Keratinocyte (primary cell): ENCODE data around the gene GDA. TPM values are rescaled to one million over a fixed set of nuclear protein-coding genes. Genes with fewer than 3 reads are reported as not detected.

Source experiments
- DNase-seq: peaks from one replicate; pipeline ENCODE4 v3.0.0-alpha.2; 2011; ENCODE audit warnings: low read depth, missing footprints, low spot score
- FAIRE-seq: peaks from 2 replicates; lab custom pipeline; 2011; peaks lifted over from hg19 to GRCh38; lab: Jason Lieb, UNC
- H2AFZ ChIP-seq: 2 replicates; pipeline ENCODE4 v1.6.0; 2012; ENCODE audit warnings: low read length, control low read depth, inconsistent platforms; ENCODE audit not compliant: control insufficient read depth
- H3K27ac ChIP-seq: 2 replicates; pipeline ENCODE4 v1.5.1; 2011; ENCODE audit warnings: low read length; ENCODE audit not compliant: control insufficient read depth, insufficient read depth
- H3K27me3 ChIP-seq: 3 replicates; pipeline ENCODE4 v1.6.0; 2011; ENCODE audit warnings: low read length; ENCODE audit not compliant: control insufficient read depth, insufficient read depth; ENCODE audit errors: extremely low read depth
- H3K36me3 ChIP-seq, 2 experiments: 2 replicates in 1 of 2; 3 replicates in 1 of 2; pipeline ENCODE4 v1.5.1; 2011; ENCODE audit warnings: low read length in 2 of 2, mild to moderate bottlenecking in 1 of 2; ENCODE audit not compliant: control insufficient read depth in 2 of 2, insufficient read depth in 2 of 2; ENCODE audit errors: extremely low read depth in 1 of 2
- H3K4me1 ChIP-seq: 3 replicates; pipeline ENCODE4 v1.5.1; 2011; ENCODE audit warnings: low read length; ENCODE audit not compliant: control insufficient read depth, insufficient read depth; ENCODE audit errors: extremely low read depth
- H3K4me2 ChIP-seq: 3 replicates; pipeline ENCODE4 v1.6.0; 2011; ENCODE audit warnings: low read depth, low read length; ENCODE audit not compliant: control insufficient read depth, insufficient read depth; ENCODE audit errors: extremely low read depth
- H3K4me3 ChIP-seq, 3 experiments: fragments of 200-600 bp in 1 of 3; sonication (generic) in 1 of 3; 2 replicates in 2 of 3; 3 replicates in 1 of 3; pipeline ENCODE4 v1.5.1; 2011 to 2016; ENCODE audit warnings: low read length in 3 of 3, mild to moderate bottlenecking in 3 of 3, control low read depth in 2 of 3, inconsistent platforms in 1 of 3, low read depth in 1 of 3, mixed read lengths in 1 of 3, mixed run types in 1 of 3, moderate library complexity in 1 of 3; ENCODE audit not compliant: control insufficient read depth in 2 of 3, insufficient read depth in 2 of 3; ENCODE audit errors: extremely low read depth in 1 of 3
- H3K79me2 ChIP-seq: 2 replicates; pipeline ENCODE4 v1.6.0; 2012; ENCODE audit warnings: low read length; ENCODE audit not compliant: control insufficient read depth, insufficient read depth
- H3K9ac ChIP-seq: 3 replicates; pipeline ENCODE4 v1.6.0; 2011; ENCODE audit warnings: low read length; ENCODE audit not compliant: control insufficient read depth, insufficient read depth; ENCODE audit errors: extremely low read depth
- H3K9me1 ChIP-seq: 3 replicates; pipeline ENCODE4 v1.6.0; 2011; ENCODE audit warnings: low read length; ENCODE audit not compliant: control insufficient read depth, insufficient read depth; ENCODE audit errors: extremely low read depth
- H3K9me3 ChIP-seq: 2 replicates; pipeline ENCODE4 v1.5.1; 2012; ENCODE audit warnings: low read depth, low read length; ENCODE audit not compliant: control insufficient read depth
- H4K20me1 ChIP-seq: 3 replicates; pipeline ENCODE4 v1.6.0; 2011; ENCODE audit warnings: low read length; ENCODE audit not compliant: control insufficient read depth, insufficient read depth; ENCODE audit errors: extremely low read depth
- EZH2 ChIP-seq: IDR thresholded peaks from one replicate; pipeline ENCODE4 v1.6.1; 2012; ENCODE audit warnings: inconsistent platforms, mild to moderate bottlenecking, low read length, moderate library complexity
- dilution Hi-C: fragments of 300-500 bp; cut with MboI; formaldehyde crosslinking; loops from one replicate; pipeline ENCODE4 v1.7.0; 2020; ENCODE audit warnings: low sequenced_read_pairs; ENCODE audit not compliant: extremely low pct_ligation_motif_present
- polyA plus RNA-seq, 5 experiments: library from polyadenylated mRNA; depleted of rRNA in 3 of 5; stranded (reverse) in 3 of 5; stranded (forward) in 1 of 5; unstranded in 1 of 5; fragments of >200 nt; gene quantifications; 1 replicate in 1 of 5; 2 replicates in 3 of 5; 3 replicates in 1 of 5; pipeline versions ENCODE4 v1.2.1 to v1.2.3, GENCODE V29; 2011 to 2012; ENCODE audit warnings: missing spikeins in 2 of 5, low read depth in 1 of 5, low replicate concordance in 1 of 5
- TF ChIP-seq, protein P1 (sequence below), 3 experiments: IDR thresholded peaks in 1 of 3; conservative IDR thresholded peaks in 1 of 3; optimal IDR thresholded peaks in 1 of 3; 2 replicates in 2 of 3; 3 replicates in 1 of 3; pipeline versions ENCODE3 to v1.5.1; 2011; ENCODE audit warnings: low read length in 3 of 3, mild to moderate bottlenecking in 3 of 3, moderate library complexity in 2 of 3, control low read depth in 1 of 3, inconsistent platforms in 1 of 3; ENCODE audit not compliant: insufficient read depth in 2 of 3; ENCODE audit errors: extremely low read depth in 1 of 3

Gene GDA
- polyA plus RNA-seq, 1 donor (not counting 4 experiments of a cell fraction or from before 2014, with no cell fraction given), result 0.75 TPM

DNA sequence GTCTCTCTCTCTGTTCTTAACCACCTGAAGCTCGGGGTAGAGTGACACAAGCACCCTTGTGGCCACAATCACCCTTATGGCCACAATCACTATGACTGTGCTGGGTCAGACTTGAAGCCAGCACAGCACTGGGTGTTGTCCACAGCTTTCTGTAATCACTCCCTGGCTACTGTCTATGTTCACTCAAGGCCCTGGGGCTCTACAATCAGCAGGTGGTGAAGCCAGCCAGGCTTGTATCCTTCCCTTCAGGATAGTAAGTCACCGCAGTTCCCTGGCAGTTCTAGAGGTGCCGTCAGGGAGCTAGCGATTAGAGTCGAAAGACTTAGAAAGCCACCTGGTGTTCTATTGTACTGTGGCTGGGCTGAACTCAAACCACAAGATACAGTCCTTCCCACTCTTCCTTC is 44.2 kb downstream of the GDA start:
- Histone ChIP-seq H3K4me3 (no peak overlapping the region), H3K27ac (no peak overlapping the region), H4K20me1 (no peaks in the 10 kb centered on the region), H3K9me1 (no peaks in the 10 kb centered on the region), H2AFZ (no peak overlapping the region), H3K4me1 (no peaks in the 10 kb centered on the region), H3K4me2 (no peak overlapping the region), H3K79me2 (no peaks in the 10 kb centered on the region), H3K36me3 (no peaks in the 10 kb centered on the region), H3K9me3 (no peaks in the 10 kb centered on the region), H3K9ac (no peak overlapping the region), H3K27me3 (peaks cover 3% of the 10 kb centered on the region)
- DNase-seq (no peak), FAIRE-seq (no peak)
- TF ChIP-seq EZH2, result no peak
- TF ChIP-seq, protein P1, sequence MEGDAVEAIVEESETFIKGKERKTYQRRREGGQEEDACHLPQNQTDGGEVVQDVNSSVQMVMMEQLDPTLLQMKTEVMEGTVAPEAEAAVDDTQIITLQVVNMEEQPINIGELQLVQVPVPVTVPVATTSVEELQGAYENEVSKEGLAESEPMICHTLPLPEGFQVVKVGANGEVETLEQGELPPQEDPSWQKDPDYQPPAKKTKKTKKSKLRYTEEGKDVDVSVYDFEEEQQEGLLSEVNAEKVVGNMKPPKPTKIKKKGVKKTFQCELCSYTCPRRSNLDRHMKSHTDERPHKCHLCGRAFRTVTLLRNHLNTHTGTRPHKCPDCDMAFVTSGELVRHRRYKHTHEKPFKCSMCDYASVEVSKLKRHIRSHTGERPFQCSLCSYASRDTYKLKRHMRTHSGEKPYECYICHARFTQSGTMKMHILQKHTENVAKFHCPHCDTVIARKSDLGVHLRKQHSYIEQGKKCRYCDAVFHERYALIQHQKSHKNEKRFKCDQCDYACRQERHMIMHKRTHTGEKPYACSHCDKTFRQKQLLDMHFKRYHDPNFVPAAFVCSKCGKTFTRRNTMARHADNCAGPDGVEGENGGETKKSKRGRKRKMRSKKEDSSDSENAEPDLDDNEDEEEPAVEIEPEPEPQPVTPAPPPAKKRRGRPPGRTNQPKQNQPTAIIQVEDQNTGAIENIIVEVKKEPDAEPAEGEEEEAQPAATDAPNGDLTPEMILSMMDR (optimal IDR thresholded peaks at IDR 0.05 in 1 of 3, IDR thresholded peaks at IDR 0.05 in 1 of 3, conservative IDR thresholded peaks at IDR 0.05 in 1 of 3; ENCODE audit: extremely low read depth in 1 of 3, insufficient read depth in 2 of 3, low read length in 3 of 3), result no peak
- dilution Hi-C loops, result no loop called here

DNA sequence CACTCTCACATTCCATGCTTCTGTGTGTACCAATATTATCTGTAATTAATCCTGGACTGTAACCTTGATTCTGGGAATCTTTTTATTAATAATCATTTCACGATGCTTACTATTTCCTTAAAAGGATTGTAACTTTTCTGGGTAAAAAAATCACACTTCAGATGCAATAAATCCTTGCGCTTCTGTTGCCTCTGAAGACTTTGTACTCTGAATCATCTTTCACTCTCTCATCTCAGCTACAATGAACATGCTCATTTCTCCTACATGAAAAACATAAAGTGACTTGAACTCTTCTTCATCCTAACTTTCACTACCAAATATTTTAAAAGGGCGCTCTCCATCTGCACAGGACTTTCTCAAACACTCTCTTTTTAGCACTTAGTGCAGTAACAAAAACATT is 50.0 kb downstream of the GDA start:
- DNase-seq, result no peak
- Histone ChIP-seq H3K36me3 (no peaks in the 10 kb centered on the region), H4K20me1 (no peaks in the 10 kb centered on the region), H3K9me1 (no peaks in the 10 kb centered on the region), H3K79me2 (no peaks in the 10 kb centered on the region), H3K27ac (no peak overlapping the region), H3K4me2 (no peak overlapping the region), H3K27me3 (peaks cover 17% of the 10 kb centered on the region), H3K9ac (no peak overlapping the region), H3K9me3 (no peaks in the 10 kb centered on the region), H3K4me1 (no peaks in the 10 kb centered on the region), H2AFZ (no peak overlapping the region), H3K4me3 (no peak overlapping the region)
- TF ChIP-seq, protein P1 (optimal IDR thresholded peaks at IDR 0.05 in 1 of 3, IDR thresholded peaks at IDR 0.05 in 1 of 3, conservative IDR thresholded peaks at IDR 0.05 in 1 of 3; ENCODE audit: extremely low read depth in 1 of 3, insufficient read depth in 2 of 3, low read length in 3 of 3), result no peak
- TF ChIP-seq EZH2, result no peak
- dilution Hi-C loops, result no loop called here
- no peak for FAIRE-seq
